Activated CD4-positive, alpha-beta T cell treated with anti-CD3 and anti-CD28 coated beads, Interleukin-2, Interleukin-4, amounts not matched to agents 100 ng/mL and 50 ng/mL, durations not matched to agents 16 hours and 8 hours (primary cell): ENCODE measurements around the gene JUND.

Experiments used
- DNase-seq: peaks from one replicate; pipeline ENCODE4 v3.0.0-alpha.2; 2020; ENCODE audit warnings: low spot score

JUND gene

GRCh38 chr19:18269070-18269723 lies 12.2 kb downstream of the JUND start:
- DNase-seq: no peak

DNA sequence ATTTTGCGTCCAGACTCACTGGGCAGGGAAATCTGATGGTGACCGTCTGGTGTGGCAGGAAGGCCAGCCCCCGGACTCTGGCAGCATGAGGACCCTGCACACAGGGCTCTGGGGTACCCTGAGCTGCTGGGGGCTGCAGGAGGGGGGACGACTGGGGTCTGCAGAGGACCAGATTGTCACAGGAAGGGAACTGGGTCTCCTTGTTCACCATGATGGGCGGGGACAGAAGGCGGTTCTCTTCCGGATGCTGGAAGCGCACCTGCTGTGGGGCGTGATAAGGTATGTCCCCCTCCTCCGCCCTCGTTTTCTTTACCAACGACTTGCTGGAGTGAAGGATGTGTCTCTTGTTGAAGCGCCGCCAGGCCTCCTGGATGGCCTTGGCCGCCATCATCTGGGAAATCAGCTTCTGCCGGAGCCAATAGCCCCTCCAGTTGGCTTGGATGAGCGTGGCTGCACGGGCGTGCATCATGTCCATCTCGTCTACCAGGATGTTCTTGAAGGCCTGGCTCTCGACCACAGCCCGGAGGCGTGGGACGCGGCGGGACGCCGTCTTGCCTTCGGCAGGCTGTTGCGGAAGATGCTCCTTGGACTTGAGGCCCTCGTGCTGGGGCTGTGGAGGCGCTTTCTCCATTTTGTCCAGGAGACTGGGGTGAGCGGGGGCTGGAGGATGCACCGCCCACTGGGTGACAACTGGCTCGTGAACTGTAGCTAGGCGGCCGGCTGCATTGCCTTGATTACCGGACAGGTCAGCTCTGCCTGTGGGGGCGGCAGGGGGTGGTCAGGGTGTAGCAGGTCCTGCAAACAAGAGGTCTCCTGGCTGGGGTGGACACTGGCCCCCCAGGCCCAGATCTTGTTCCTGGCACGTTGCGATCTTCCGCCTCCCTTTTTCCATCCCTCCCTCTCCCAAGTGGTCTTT lies 14.4 kb downstream of the JUND start:
- DNase-seq: no peak

GRCh38 chr19:18265582-18265981 lies 15.8 kb downstream of the JUND start:
- DNase-seq: no peak

DNA sequence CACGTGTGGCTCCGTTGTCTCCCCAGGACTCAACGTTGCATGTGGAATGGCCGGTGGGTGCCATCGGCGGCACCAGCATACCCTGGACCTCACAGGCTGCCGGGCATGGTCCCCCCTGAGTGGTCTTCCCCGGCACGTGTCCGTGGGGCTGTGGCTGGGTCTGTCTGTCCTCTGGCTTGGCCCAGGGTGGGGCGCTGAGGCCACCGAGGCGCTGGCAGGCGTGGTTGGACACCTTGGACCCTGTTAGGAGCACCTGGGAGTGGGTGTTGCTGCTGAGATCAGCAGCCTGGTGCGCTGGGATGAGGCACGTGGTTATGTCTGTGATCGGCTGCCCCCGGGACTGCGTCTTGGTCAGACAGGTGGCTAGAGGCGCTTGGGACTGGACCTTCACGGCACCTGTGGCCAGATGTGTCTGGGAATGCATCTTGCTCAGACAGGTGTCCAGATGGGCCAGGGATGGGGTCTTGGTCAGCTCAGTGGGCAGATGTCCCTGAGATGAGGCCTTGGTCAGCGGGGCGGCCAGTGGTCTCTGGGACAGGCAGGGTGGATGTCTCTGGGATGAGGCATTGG lies 16.4 kb downstream of the JUND start:
- DNase-seq: no peak

- DNase-seq: no peak
Measured at GRCh38 chr19:18264137-18264854, 17.1 kb downstream of the JUND start.

- no peak for DNase-seq
Measured at GRCh38 chr19:18263324-18264136, 17.9 kb downstream of the JUND start.

DNA sequence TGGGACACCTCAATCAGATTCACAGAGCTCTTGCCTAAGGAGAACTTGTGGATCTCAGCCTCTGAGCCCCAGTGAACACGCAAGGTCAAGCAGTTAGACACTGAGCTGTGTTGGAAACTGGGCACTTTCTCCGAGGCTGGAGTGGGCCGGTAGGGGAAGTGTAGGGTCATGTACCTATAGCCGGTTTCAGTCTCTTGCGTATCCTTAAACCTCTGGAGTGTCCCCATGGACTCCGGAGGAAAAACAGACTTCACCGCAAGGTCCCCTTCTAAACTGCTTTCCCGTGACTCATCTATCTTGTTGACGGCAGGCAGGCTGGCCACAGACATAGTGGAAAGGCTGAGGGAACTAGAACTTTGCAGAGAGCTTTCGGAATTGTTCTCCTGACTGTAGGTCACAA lies 18.5 kb downstream of the JUND start:
- no peak for DNase-seq

GRCh38 chr19:18262144-18262543 lies 19.3 kb downstream of the JUND start:
- no peak for DNase-seq

- DNase-seq: no peak
Measured at GRCh38 chr19:18261474-18261873, 19.9 kb downstream of the JUND start.

GRCh38 chr19:18259893-18260292 lies 21.5 kb downstream of the JUND start:
- DNase-seq: no peak

- no peak for DNase-seq
Measured at GRCh38 chr19:18257503-18258470, 23.6 kb downstream of the JUND start.

GRCh38 chr19:18254546-18255503 lies 26.6 kb downstream of the JUND start:
- DNase-seq: no peak

DNA sequence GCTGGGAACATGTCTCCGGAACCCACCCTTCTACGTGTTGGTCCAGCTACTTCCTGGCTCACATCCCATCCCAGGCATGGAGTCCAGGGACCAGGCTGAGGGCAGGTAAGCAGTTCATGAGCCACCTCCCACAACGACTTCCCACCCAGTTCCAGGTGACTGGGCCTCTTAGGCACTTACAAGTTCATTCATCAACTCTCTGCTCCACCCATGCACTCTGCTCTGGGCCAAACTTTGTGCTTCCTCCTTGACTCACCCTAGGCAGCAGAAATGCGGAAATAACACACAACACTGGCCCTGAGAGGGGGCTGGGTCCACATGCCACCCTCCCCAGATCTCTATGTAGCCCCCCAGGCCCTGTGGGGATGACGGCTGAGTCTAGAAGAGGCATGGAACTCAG lies 27.7 kb downstream of the JUND start:
- no peak for DNase-seq

DNA sequence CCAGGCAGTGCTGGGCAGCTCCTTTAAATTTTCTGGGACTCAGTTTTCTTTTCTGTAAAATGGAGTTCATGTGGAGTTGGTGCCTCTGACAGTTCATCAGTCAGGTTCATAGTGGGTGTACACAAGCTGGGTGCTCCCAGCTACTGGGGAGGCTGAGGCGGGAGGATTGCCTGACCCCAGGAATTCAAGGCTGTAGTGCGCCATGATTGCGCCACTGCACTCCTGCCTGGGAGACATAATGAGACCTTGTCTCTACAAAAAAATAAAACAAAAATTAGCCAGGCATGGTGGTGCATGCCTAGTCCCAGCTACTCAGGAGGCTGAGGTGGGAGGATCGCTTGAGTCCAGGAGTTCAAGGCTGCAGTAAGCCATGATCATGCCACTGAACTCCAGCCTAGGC lies 28.3 kb downstream of the JUND start:
- DNase-seq: no peak

- no peak for DNase-seq
Measured at GRCh38 chr19:18252370-18252717, 29.1 kb downstream of the JUND start.

GRCh38 chr19:18251587-18252369 lies 29.6 kb downstream of the JUND start:
- DNase-seq: peak; percentile 82

- no peak for DNase-seq
Measured at GRCh38 chr19:18249834-18250233, 31.6 kb downstream of the JUND start.

GRCh38 chr19:18245297-18245696 lies 36.1 kb downstream of the JUND start:
- no peak for DNase-seq

- no peak for DNase-seq
Measured at GRCh38 chr19:18239303-18239702, 42.1 kb downstream of the JUND start.
